ENCODE results near the gene CHSY1. TPM values are rescaled to one million over a fixed set of nuclear protein-coding genes. Genes with fewer than 3 reads are reported as not detected.

The CHSY1 gene
- total and polyA plus RNA-seq, 10 of the 15 experiments (the other 5 are each of a cell fraction or from before 2014, with no cell fraction given), result 1.4 to 31.2 (median 10.5) TPM

DNA sequence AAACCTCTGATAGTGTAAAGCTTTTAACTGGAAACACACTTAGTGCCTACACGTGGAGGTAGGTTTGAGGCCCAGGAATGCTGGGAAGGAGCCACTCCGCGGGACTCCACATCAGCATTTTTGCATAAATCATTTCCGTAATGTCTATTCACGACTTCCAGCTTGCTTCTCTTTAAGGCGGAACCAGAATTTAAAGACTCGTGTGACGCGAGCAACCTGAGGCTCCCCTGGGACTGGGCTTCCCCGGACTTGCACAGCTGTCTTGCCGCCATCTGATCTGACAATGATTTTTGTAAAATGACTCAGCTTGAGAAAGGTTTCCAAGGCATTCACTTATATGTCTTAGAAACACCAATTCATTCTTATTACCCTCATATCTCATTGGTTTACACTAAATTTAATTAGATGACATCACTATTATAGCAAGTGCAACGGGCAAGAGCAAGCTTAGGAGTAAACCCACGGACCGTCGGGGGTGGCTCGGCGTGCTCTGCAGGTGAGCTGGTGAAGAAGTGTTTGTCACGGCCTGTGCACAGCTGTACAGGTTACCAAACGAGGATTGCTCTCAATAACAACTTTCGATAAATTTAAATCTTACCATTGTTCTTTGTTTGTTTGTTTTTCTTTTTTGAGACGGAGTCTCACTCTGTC, 95.2 kb downstream of the CHSY1 start (continued):
- TF ChIP-seq, protein P1, sequence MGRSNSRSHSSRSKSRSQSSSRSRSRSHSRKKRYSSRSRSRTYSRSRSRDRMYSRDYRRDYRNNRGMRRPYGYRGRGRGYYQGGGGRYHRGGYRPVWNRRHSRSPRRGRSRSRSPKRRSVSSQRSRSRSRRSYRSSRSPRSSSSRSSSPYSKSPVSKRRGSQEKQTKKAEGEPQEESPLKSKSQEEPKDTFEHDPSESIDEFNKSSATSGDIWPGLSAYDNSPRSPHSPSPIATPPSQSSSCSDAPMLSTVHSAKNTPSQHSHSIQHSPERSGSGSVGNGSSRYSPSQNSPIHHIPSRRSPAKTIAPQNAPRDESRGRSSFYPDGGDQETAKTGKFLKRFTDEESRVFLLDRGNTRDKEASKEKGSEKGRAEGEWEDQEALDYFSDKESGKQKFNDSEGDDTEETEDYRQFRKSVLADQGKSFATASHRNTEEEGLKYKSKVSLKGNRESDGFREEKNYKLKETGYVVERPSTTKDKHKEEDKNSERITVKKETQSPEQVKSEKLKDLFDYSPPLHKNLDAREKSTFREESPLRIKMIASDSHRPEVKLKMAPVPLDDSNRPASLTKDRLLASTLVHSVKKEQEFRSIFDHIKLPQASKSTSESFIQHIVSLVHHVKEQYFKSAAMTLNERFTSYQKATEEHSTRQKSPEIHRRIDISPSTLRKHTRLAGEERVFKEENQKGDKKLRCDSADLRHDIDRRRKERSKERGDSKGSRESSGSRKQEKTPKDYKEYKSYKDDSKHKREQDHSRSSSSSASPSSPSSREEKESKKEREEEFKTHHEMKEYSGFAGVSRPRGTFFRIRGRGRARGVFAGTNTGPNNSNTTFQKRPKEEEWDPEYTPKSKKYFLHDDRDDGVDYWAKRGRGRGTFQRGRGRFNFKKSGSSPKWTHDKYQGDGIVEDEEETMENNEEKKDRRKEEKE (IDR thresholded peaks at IDR 0.05), result no peak
- TF ChIP-seq EZH2 (IDR thresholded peaks at IDR 0.05; ENCODE audit: borderline replicate concordance, control insufficient read depth, low read depth, low read length) (no peak), BACH1 (IDR thresholded peaks at IDR 0.05; ENCODE audit: borderline replicate concordance) (peak; percentile 98), SMARCA5 (IDR thresholded peaks at IDR 0.05) (no peak), ZBED1 (IDR thresholded peaks at IDR 0.05; ENCODE audit: borderline replicate concordance) (peak; percentile 60; the same call in 1 of the 2 replicates), FOXM1 (IDR thresholded peaks at IDR 0.05; ENCODE audit: low read depth, low read length) (peak; percentile 68; the same call in 1 of the 2 replicates), CREB1 (IDR thresholded peaks at IDR 0.05; ENCODE audit: low read depth) (peak; percentile 89), SIN3A (IDR thresholded peaks at IDR 0.05; ENCODE audit: low read depth, low read length) (0 out of 2 replicates have a peak, but pooled peaks have one; percentile 61), BRCA1 (IDR thresholded peaks at IDR 0.05; ENCODE audit: low read depth, low read length) (no peak), ZNF384 (IDR thresholded peaks at IDR 0.05; ENCODE audit: borderline replicate concordance, low read depth, low read length) (no peak), RUNX3 (IDR thresholded peaks at IDR 0.05; ENCODE audit: low read length) (peak; percentile 74), MEF2A (IDR thresholded peaks at IDR 0.05; ENCODE audit: insufficient read depth, low read depth, low read length) (peak; percentile 70), PAX5 (IDR thresholded peaks at IDR 0.05; ENCODE audit: borderline replicate concordance, low read depth, low read length) (peak; percentile 38; the same call in 1 of the 2 replicates), DPF2 (IDR thresholded peaks at IDR 0.05) (no peak), IKZF2 (IDR thresholded peaks at IDR 0.05) (peak; percentile 23 to 62; a peak in 1 of 4 replicates), IKZF1 (conservative IDR thresholded peaks at IDR 0.05) (peak; percentile 70), NFIC (IDR thresholded peaks at IDR 0.05; ENCODE audit: low read depth, low read length) (peak; percentile 63)
- TF ChIP-seq, protein P2, sequence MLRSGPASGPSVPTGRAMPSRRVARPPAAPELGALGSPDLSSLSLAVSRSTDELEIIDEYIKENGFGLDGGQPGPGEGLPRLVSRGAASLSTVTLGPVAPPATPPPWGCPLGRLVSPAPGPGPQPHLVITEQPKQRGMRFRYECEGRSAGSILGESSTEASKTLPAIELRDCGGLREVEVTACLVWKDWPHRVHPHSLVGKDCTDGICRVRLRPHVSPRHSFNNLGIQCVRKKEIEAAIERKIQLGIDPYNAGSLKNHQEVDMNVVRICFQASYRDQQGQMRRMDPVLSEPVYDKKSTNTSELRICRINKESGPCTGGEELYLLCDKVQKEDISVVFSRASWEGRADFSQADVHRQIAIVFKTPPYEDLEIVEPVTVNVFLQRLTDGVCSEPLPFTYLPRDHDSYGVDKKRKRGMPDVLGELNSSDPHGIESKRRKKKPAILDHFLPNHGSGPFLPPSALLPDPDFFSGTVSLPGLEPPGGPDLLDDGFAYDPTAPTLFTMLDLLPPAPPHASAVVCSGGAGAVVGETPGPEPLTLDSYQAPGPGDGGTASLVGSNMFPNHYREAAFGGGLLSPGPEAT (IDR thresholded peaks at IDR 0.05; ENCODE audit: low read depth), result peak; percentile 64; the same call in 1 of the 2 replicates
- TF ChIP-seq, protein P3, sequence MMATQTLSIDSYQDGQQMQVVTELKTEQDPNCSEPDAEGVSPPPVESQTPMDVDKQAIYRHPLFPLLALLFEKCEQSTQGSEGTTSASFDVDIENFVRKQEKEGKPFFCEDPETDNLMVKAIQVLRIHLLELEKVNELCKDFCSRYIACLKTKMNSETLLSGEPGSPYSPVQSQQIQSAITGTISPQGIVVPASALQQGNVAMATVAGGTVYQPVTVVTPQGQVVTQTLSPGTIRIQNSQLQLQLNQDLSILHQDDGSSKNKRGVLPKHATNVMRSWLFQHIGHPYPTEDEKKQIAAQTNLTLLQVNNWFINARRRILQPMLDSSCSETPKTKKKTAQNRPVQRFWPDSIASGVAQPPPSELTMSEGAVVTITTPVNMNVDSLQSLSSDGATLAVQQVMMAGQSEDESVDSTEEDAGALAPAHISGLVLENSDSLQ (IDR thresholded peaks at IDR 0.05), result peak; percentile 69; the same call in 1 of the 2 replicates
- TF ChIP-seq, protein P4, sequence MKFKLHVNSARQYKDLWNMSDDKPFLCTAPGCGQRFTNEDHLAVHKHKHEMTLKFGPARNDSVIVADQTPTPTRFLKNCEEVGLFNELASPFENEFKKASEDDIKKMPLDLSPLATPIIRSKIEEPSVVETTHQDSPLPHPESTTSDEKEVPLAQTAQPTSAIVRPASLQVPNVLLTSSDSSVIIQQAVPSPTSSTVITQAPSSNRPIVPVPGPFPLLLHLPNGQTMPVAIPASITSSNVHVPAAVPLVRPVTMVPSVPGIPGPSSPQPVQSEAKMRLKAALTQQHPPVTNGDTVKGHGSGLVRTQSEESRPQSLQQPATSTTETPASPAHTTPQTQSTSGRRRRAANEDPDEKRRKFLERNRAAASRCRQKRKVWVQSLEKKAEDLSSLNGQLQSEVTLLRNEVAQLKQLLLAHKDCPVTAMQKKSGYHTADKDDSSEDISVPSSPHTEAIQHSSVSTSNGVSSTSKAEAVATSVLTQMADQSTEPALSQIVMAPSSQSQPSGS (IDR thresholded peaks at IDR 0.05; ENCODE audit: low read length), result peak; percentile 76
- TF ChIP-seq, protein P5, sequence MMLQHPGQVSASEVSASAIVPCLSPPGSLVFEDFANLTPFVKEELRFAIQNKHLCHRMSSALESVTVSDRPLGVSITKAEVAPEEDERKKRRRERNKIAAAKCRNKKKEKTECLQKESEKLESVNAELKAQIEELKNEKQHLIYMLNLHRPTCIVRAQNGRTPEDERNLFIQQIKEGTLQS (IDR thresholded peaks at IDR 0.05; ENCODE audit: borderline replicate concordance, extremely low read depth, low read depth, low read length), result no peak
- TF ChIP-seq, protein P6, sequence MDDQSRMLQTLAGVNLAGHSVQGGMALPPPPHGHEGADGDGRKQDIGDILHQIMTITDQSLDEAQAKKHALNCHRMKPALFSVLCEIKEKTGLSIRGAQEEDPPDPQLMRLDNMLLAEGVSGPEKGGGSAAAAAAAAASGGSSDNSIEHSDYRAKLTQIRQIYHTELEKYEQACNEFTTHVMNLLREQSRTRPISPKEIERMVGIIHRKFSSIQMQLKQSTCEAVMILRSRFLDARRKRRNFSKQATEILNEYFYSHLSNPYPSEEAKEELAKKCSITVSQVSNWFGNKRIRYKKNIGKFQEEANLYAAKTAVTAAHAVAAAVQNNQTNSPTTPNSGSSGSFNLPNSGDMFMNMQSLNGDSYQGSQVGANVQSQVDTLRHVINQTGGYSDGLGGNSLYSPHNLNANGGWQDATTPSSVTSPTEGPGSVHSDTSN (IDR thresholded peaks at IDR 0.05; ENCODE audit: insufficient replicate concordance, low read depth, low read length), result peak; percentile 65

All from GM12878 (cell line).